Activated CD8-positive, alpha-beta memory T cell treated with anti-CD3 and anti-CD28 coated beads for 24 hours (primary cell): ENCODE results near the gene MAIP1.
"Not testable (repeated sequence)": the region's sequence is repeated elsewhere in the genome, so short reads cannot be mapped to it uniquely, and the experiment has no call there.

Experiments
- DNase-seq: peaks from one replicate; pipeline ENCODE4 v3.0.0-alpha.2; 2020

The MAIP1 gene

GRCh38 chr2:199955339-199956061 lies at the start of gene MAIP1, which contains the start of gene TYW5:
Gene MAIP1 (plus strand): TSS chr2:199955582. CDS start chr2:199955799, 217 bp downstream.
Gene TYW5 (minus strand): TSS chr2:199955491. CDS start chr2:199955470, 21 bp downstream.
- DNase-seq = peak; percentile 94

- no peak for DNase-seq
Observed at GRCh38 chr2:199907008-199907714, 48.2 kb upstream of the MAIP1 start.

GRCh38 chr2:199910338-199911051 lies 44.9 kb upstream of the MAIP1 start:
- DNase-seq = no peak

- peak; percentile 95 for DNase-seq
Observed at GRCh38 chr2:199911052-199911876, 44.1 kb upstream of the MAIP1 start, which contains the start of gene C2orf69. Gene C2orf69 (plus strand): TSS chr2:199911293. CDS start chr2:199911439, 146 bp downstream.

GRCh38 chr2:199911877-199912161 lies 43.6 kb upstream of the MAIP1 start:
- no peak for DNase-seq

GRCh38 chr2:199912553-199913114 lies 42.7 kb upstream of the MAIP1 start:
- not testable (repeated sequence) for DNase-seq

- no peak for DNase-seq
Observed at GRCh38 chr2:199914372-199914958, 40.9 kb upstream of the MAIP1 start.

- DNase-seq = no peak
Observed at GRCh38 chr2:199916980-199917379, 38.4 kb upstream of the MAIP1 start.

- no peak for DNase-seq
Observed at GRCh38 chr2:199922856-199923255, 32.5 kb upstream of the MAIP1 start.

GRCh38 chr2:199923924-199924323 lies 31.5 kb upstream of the MAIP1 start:
- no peak for DNase-seq

- DNase-seq = no peak
Observed at GRCh38 chr2:199926806-199927205, 28.6 kb upstream of the MAIP1 start.

GRCh38 chr2:199928226-199928625 lies 27.2 kb upstream of the MAIP1 start:
- DNase-seq = no peak

GRCh38 chr2:199928626-199929025 lies 26.8 kb upstream of the MAIP1 start:
- no peak for DNase-seq

- no peak for DNase-seq
Observed at GRCh38 chr2:199929262-199929661, 26.1 kb upstream of the MAIP1 start.

GRCh38 chr2:199932312-199932855 lies 23.0 kb upstream of the MAIP1 start:
- DNase-seq = no peak

- no peak for DNase-seq
Observed at GRCh38 chr2:199933466-199933865, 21.9 kb upstream of the MAIP1 start.

GRCh38 chr2:199936554-199936953 lies 18.8 kb upstream of the MAIP1 start:
- DNase-seq = no peak

- no peak for DNase-seq
Observed at GRCh38 chr2:199940373-199940772, 15.0 kb upstream of the MAIP1 start.

GRCh38 chr2:199943373-199943772 lies 12.0 kb upstream of the MAIP1 start:
- DNase-seq = no peak

GRCh38 chr2:199946196-199946595 lies 9.2 kb upstream of the MAIP1 start:
- no peak for DNase-seq

GRCh38 chr2:199946836-199947235 lies 8.5 kb upstream of the MAIP1 start:
- DNase-seq = no peak

GRCh38 chr2:199950396-199950795 lies 5.0 kb upstream of the MAIP1 start:
- no peak for DNase-seq
